ENCODE results near the gene TRIM13. TPM values are rescaled to one million over a fixed set of nuclear protein-coding genes. Genes with fewer than 3 reads are reported as not detected.

Gene TRIM13
- total and polyA plus RNA-seq, 2 of the 13 experiments (the other 11 are each of a cell fraction or from before 2014, with no cell fraction given) = 22.0 to 24.4 TPM

- H3K27me3 ChIP-seq (ENCODE audit: control insufficient read depth in 1 of 2, insufficient read depth in 2 of 2, low read length in 2 of 2) = no peaks in the 10 kb centered on the region
- H3K9ac ChIP-seq (ENCODE audit: insufficient read depth, low read depth, low read length) = no peak overlapping the region
- no peak for ATAC-seq
- no TSS peak for BruUV-seq (replicated peaks)
- H3K4me1 ChIP-seq (ENCODE audit: insufficient read depth, low read length) = 0 out of 2 replicates have a peak, but pooled peaks cover 13% of the 10 kb centered on the region
- CTCF ChIA-PET (ENCODE audit: low intra/inter-chr PET ratio, low total read pairs) = no interaction called here
- POLR2A ChIA-PET = no interaction called here
- FAIRE-seq = no peak
- H3K4me2 ChIP-seq (ENCODE audit: low read depth, low read length) = no peak overlapping the region
- H3K27ac ChIP-seq (ENCODE audit: extremely low read length, insufficient read depth, low read length) = no peak overlapping the region
- no peaks in the 10 kb centered on the region for H3K9me3 ChIP-seq (ENCODE audit: low read length)
- over 99% methylated on average over 7 of the region's 7 CpGs for WGBS (ENCODE audit: low lambda C conversion rate)
- no peak overlapping the region for H3K4me3 ChIP-seq (replicated peaks in 1 of 3; ENCODE audit: insufficient read depth in 1 of 3, low read depth in 2 of 3, low read length in 3 of 3)
- no peak for TF ChIP-seq ARHGAP35 (CRISPR knock-in tag; IDR thresholded peaks at IDR 0.05; ENCODE audit: borderline replicate concordance)
- peaks cover 1 to 19% of the 10 kb centered on the region in 2 experiments; a peak in 4 of 5 replicates for H3K36me3 ChIP-seq (replicated peaks in 1 of 2; ENCODE audit: control insufficient read depth in 1 of 2, insufficient read depth in 2 of 2, low read length in 2 of 2)
- no peak overlapping the region for H2AFZ ChIP-seq (ENCODE audit: low read length)
- intact Hi-C loops (cut with micrococcal nuclease; ENCODE audit: unreplicated experiment) (no loop called here), in situ Hi-C loops (cut with HindIII; ENCODE audit: extremely low pct_ligation_motif_present, low pct_unique_long_range_greater_than_20kb) (no loop called here)
- no peak for DNase-seq (ENCODE audit: low spot score)
- peaks cover 16% of the 10 kb centered on the region for H3K79me2 ChIP-seq (ENCODE audit: insufficient read depth, low read length)
- no peaks in the 10 kb centered on the region for H4K20me1 ChIP-seq (ENCODE audit: insufficient read depth, low read length)
Observed at GRCh38 chr13:50006426-50007135, 9.7 kb downstream of the TRIM13 start.

GRCh38 chr13:50011461-50011860 lies 14.6 kb downstream of the TRIM13 start:
- WGBS (ENCODE audit: low lambda C conversion rate) = 96% methylated on average over 1 of the region's 1 CpG
- Histone ChIP-seq H3K9me3 (ENCODE audit: low read length) (no peaks in the 10 kb centered on the region), H2AFZ (ENCODE audit: low read length) (no peak overlapping the region), H3K27me3 (ENCODE audit: control insufficient read depth in 1 of 2, insufficient read depth in 2 of 2, low read length in 2 of 2) (no peaks in the 10 kb centered on the region), H3K4me1 (ENCODE audit: insufficient read depth, low read length) (no peaks in the 10 kb centered on the region), H3K9ac (ENCODE audit: insufficient read depth, low read depth, low read length) (no peak overlapping the region), H3K27ac (ENCODE audit: extremely low read length, insufficient read depth, low read length) (no peak overlapping the region), H4K20me1 (ENCODE audit: insufficient read depth, low read length) (no peaks in the 10 kb centered on the region), H3K4me3 (replicated peaks in 1 of 3; ENCODE audit: insufficient read depth in 1 of 3, low read depth in 2 of 3, low read length in 3 of 3) (no peak overlapping the region), H3K79me2 (ENCODE audit: insufficient read depth, low read length) (peaks cover 9% of the 10 kb centered on the region), H3K4me2 (ENCODE audit: low read depth, low read length) (no peak overlapping the region), H3K36me3 (replicated peaks in 1 of 2; ENCODE audit: control insufficient read depth in 1 of 2, insufficient read depth in 2 of 2, low read length in 2 of 2) (peaks cover 5 to 28% of the 10 kb centered on the region in 2 experiments; a peak in 4 of 5 replicates)
- POLR2A ChIA-PET = interaction anchor here (1.1 to 1.2 kb wide), 2 partner anchors 14 kb away, joined by 3 to 4 read pairs; partner anchors contain the start of gene TRIM13
- intact Hi-C loops (cut with micrococcal nuclease; ENCODE audit: unreplicated experiment) = no loop called here
- no peak for DNase-seq (ENCODE audit: low spot score)
- FAIRE-seq = no peak
- in situ Hi-C loops (cut with HindIII; ENCODE audit: extremely low pct_ligation_motif_present, low pct_unique_long_range_greater_than_20kb) = no loop called here
- BruUV-seq (replicated peaks) = no TSS peak
- no peak for ATAC-seq
- CTCF ChIA-PET (ENCODE audit: low intra/inter-chr PET ratio, low total read pairs) = no interaction called here
- TF ChIP-seq ZNF7 (CRISPR knock-in tag; IDR thresholded peaks at IDR 0.05) (no peak), ATF7-NPFF (CRISPR knock-in tag; IDR thresholded peaks at IDR 0.05; ENCODE audit: low read depth) (no peak), NCOA2 (CRISPR knock-in tag; IDR thresholded peaks at IDR 0.05) (no peak), HMGXB4 (CRISPR knock-in tag; IDR thresholded peaks at IDR 0.05; ENCODE audit: borderline replicate concordance in 1 of 2, low read depth in 1 of 2) (no peak), ZNF501 (CRISPR knock-in tag; IDR thresholded peaks at IDR 0.05) (no peak), ZBTB26 (CRISPR knock-in tag; IDR thresholded peaks at IDR 0.05; ENCODE audit: borderline replicate concordance) (no peak), ZNF260 (CRISPR knock-in tag; IDR thresholded peaks at IDR 0.05; ENCODE audit: borderline replicate concordance, low read depth) (no peak), CSRNP2 (CRISPR knock-in tag; conservative IDR thresholded peaks at IDR 0.05; ENCODE audit: low read depth) (no peak), NRL (CRISPR knock-in tag; IDR thresholded peaks at IDR 0.05; ENCODE audit: borderline replicate concordance) (no peak)
- TF ChIP-seq, protein P1, sequence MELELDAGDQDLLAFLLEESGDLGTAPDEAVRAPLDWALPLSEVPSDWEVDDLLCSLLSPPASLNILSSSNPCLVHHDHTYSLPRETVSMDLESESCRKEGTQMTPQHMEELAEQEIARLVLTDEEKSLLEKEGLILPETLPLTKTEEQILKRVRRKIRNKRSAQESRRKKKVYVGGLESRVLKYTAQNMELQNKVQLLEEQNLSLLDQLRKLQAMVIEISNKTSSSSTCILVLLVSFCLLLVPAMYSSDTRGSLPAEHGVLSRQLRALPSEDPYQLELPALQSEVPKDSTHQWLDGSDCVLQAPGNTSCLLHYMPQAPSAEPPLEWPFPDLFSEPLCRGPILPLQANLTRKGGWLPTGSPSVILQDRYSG (CRISPR knock-in tag; IDR thresholded peaks at IDR 0.05) = no peak
